Stimulated activated CD4-positive, alpha-beta T cell treated with anti-CD3 and anti-CD28 coated beads, Interleukin-15, amount 100 ng/mL, for 1 hour (primary cell): ENCODE results near the gene LEMD2.
A peak's percentile ranks its signal among the peaks of the same experiment; 100 is the strongest.

Source experiments
- DNase-seq, 2 donors: peaks; one replicate each; pipeline ENCODE4 v3.0.0-alpha.2; 2020; ENCODE audit warnings: low read depth in 1 of 2, low spot score in 1 of 2

LEMD2 gene

GRCh38 chr6:33759887-33760629, 28.9 kb downstream of the LEMD2 start:
- no peak for DNase-seq

- DNase-seq, result no peak
These were observed 30.1 kb downstream of the LEMD2 start for GRCh38 chr6:33758815-33759216.

- no peak for DNase-seq
These were observed 31.0 kb downstream of the LEMD2 start for GRCh38 chr6:33757906-33758305.

GRCh38 chr6:33757113-33757512, 31.8 kb downstream of the LEMD2 start:
- no peak for DNase-seq

GRCh38 chr6:33756211-33756954, 32.5 kb downstream of the LEMD2 start:
- no peak for DNase-seq

GRCh38 chr6:33755070-33755869, 33.7 kb downstream of the LEMD2 start:
- DNase-seq, result no peak

- no peak for DNase-seq
These were observed 34.7 kb downstream of the LEMD2 start for GRCh38 chr6:33754222-33754621.

- no peak for DNase-seq
These were observed 36.3 kb downstream of the LEMD2 start for GRCh38 chr6:33752646-33753015.

GRCh38 chr6:33751771-33752645, 36.9 kb downstream of the LEMD2 start:
- DNase-seq, result no peak

- no peak for DNase-seq
These were observed 38.5 kb downstream of the LEMD2 start for GRCh38 chr6:33750244-33750991.

- DNase-seq, result no peak
These were observed 39.5 kb downstream of the LEMD2 start for GRCh38 chr6:33749401-33749800.

- no peak for DNase-seq
These were observed 40.1 kb downstream of the LEMD2 start for GRCh38 chr6:33748841-33749240.

GRCh38 chr6:33747823-33748222, 41.1 kb downstream of the LEMD2 start:
- no peak for DNase-seq

- no peak for DNase-seq
These were observed 42.3 kb downstream of the LEMD2 start, which contains the start of gene IP6K3 for GRCh38 chr6:33746651-33747100. Gene IP6K3, minus strand, starts transcription at chr6:33746905. Its CDS starts 11,429 bp downstream, at chr6:33735476.

GRCh38 chr6:33746036-33746600, 42.8 kb downstream of the LEMD2 start:
- no peak for DNase-seq

GRCh38 chr6:33745548-33745947, 43.4 kb downstream of the LEMD2 start:
- no peak for DNase-seq

- DNase-seq, result no peak
These were observed 43.9 kb downstream of the LEMD2 start for GRCh38 chr6:33744895-33745546.

GRCh38 chr6:33744001-33744848, 44.7 kb downstream of the LEMD2 start:
- DNase-seq, result peak; percentile 42 to 60
